ENCODE results near the gene OR2V2. TPM values are rescaled to one million over a fixed set of nuclear protein-coding genes. Genes with fewer than 3 reads are reported as not detected.
A peak's percentile ranks its signal among the peaks of the same experiment; 100 is the strongest.

Gene OR2V2
- total RNA-seq, 6 donors from 2014 or later: 1.6 TPM; not detected in 5

GRCh38 chr5:181114844-181115778 is 32.3 kb upstream of the OR2V2 start:
- Histone ChIP-seq H3K4me3 (no peak overlapping the region), H3K36me3 (no peaks in the 10 kb centered on the region), H3K27me3 (peaks cover 0 to 17% (median 5%) of the 10 kb centered on the region in 4 donors), H3K4me1 (peaks cover 0 to 6% (median 2%) of the 10 kb centered on the region in 4 donors), H3K27ac (no peak overlapping the region), H3K9me3 (no peaks in the 10 kb centered on the region)
- DNase-seq (peak; percentile 6 to 80), ATAC-seq (ENCODE audit: low FRiP score in 2 of 2) (no peak)
- TF ChIP-seq POLR2AphosphoS5 (IDR thresholded peaks at IDR 0.05) (no peak), EP300 (IDR thresholded peaks at IDR 0.05) (no peak), CTCF (IDR thresholded peaks at IDR 0.05) (no peak), POLR2A (IDR thresholded peaks at IDR 0.05) (no peak)
- 6 to 14% methylated on average over 41 to 45 of the region's 47 CpGs for WGBS, 2 donors

GRCh38 chr5:181118369-181118768 is 29.0 kb upstream of the OR2V2 start:
- H3K27ac ChIP-seq: no peak overlapping the region
- H3K9me3 ChIP-seq: no peaks in the 10 kb centered on the region
- H3K4me3 ChIP-seq: no peak overlapping the region
- TF ChIP-seq POLR2A (IDR thresholded peaks at IDR 0.05): no peak
- no peak for TF ChIP-seq CTCF (IDR thresholded peaks at IDR 0.05)
- TF ChIP-seq POLR2AphosphoS5 (IDR thresholded peaks at IDR 0.05): no peak
- TF ChIP-seq EP300 (IDR thresholded peaks at IDR 0.05): no peak
- no peak for DNase-seq
- ATAC-seq (ENCODE audit: low FRiP score in 2 of 2): no peak
- 87% methylated on average over 6 of the region's 6 CpGs; no CpG with 5 or more reads in 1 of the 2 donors for WGBS, 2 donors
- peaks cover 0 to 17% (median 5%) of the 10 kb centered on the region in 4 donors for H3K27me3 ChIP-seq
- peaks cover 0 to 14% (median 2%) of the 10 kb centered on the region in 4 donors for H3K4me1 ChIP-seq
- H3K36me3 ChIP-seq: no peaks in the 10 kb centered on the region

GRCh38 chr5:181119105-181119504 is 28.3 kb upstream of the OR2V2 start:
- Histone ChIP-seq H3K36me3 (no peaks in the 10 kb centered on the region), H3K4me3 (no peak overlapping the region), H3K27me3 (peaks cover 0 to 17% (median 5%) of the 10 kb centered on the region in 4 donors), H3K9me3 (no peaks in the 10 kb centered on the region), H3K4me1 (peaks cover 0 to 14% (median 2%) of the 10 kb centered on the region in 4 donors), H3K27ac (no peak overlapping the region)
- WGBS, 2 donors: 85 to 90% methylated on average over 8 of the region's 8 CpGs
- TF ChIP-seq POLR2A (IDR thresholded peaks at IDR 0.05) (no peak), CTCF (IDR thresholded peaks at IDR 0.05) (no peak), EP300 (IDR thresholded peaks at IDR 0.05) (no peak), POLR2AphosphoS5 (IDR thresholded peaks at IDR 0.05) (no peak)
- DNase-seq (peak in 1 of 2 donors; percentile 6), ATAC-seq (ENCODE audit: low FRiP score in 2 of 2) (no peak)

- H3K36me3 ChIP-seq: no peaks in the 10 kb centered on the region
- H3K9me3 ChIP-seq: no peaks in the 10 kb centered on the region
- no peak overlapping the region for H3K4me3 ChIP-seq
- ATAC-seq (ENCODE audit: low FRiP score in 2 of 2) (no peak), DNase-seq (no peak)
- H3K4me1 ChIP-seq: peaks cover 0 to 8% (median 1%) of the 10 kb centered on the region in 4 donors
- 89% methylated on average over 4 of the region's 4 CpGs for WGBS, 2 donors
- no peak overlapping the region for H3K27ac ChIP-seq
- TF ChIP-seq CTCF (IDR thresholded peaks at IDR 0.05) (no peak), POLR2AphosphoS5 (IDR thresholded peaks at IDR 0.05) (no peak), EP300 (IDR thresholded peaks at IDR 0.05) (no peak), POLR2A (IDR thresholded peaks at IDR 0.05) (no peak)
- H3K27me3 ChIP-seq: peaks cover 0 to 5% (median 0%) of the 10 kb centered on the region in 4 donors
Measured at GRCh38 chr5:181120306-181120705, 27.1 kb upstream of the OR2V2 start.
